H1 (cell line): Measurements from ENCODE around the gene FAM3B. TPM values are rescaled to one million over a fixed set of nuclear protein-coding genes. Genes with fewer than 3 reads are reported as not detected.

ENCODE experiments used
- CTCF ChIA-PET: fragments of 300-600 bp; sonication (Branson Sonifier 250); formaldehyde crosslinking; loops from one replicate; lab custom pipeline; 2021; ENCODE audit not compliant: partially characterized antibody; lab: Charles Lee
- POLR2A ChIA-PET: fragments of 300-600 bp; sonication (Branson Sonifier 250); formaldehyde crosslinking; loops from one replicate; lab custom pipeline; 2021; ENCODE audit warnings: inconsistent platforms; ENCODE audit not compliant: partially characterized antibody; lab: Charles Lee
- DNase-seq, 2 experiments: peaks; one replicate each; pipeline versions ENCODE4 v3.0.0 to v3.0.0-alpha.2; 2010 to 2022; ENCODE audit warnings: low spot score in 2 of 2, low read depth in 1 of 2, mixed read lengths in 1 of 2
- FAIRE-seq: peaks from 2 replicates; lab custom pipeline; 2011; peaks lifted over from hg19 to GRCh38; lab: Jason Lieb, UNC
- H2AFZ ChIP-seq: 2 replicates; pipeline ENCODE4 v1.8.1; 2012; ENCODE audit warnings: low read length, inconsistent platforms
- H2AK5ac ChIP-seq: 2 replicates; pipeline ENCODE4 v1.6.1; 2013; ENCODE audit warnings: low read depth, low read length
- H2BK120ac ChIP-seq: replicated peaks from 2 replicates; pipeline ENCODE3; 2013; ENCODE audit warnings: low read depth, low read length, inconsistent platforms
- H2BK12ac ChIP-seq: 2 replicates; pipeline ENCODE4 v1.6.1; 2013; ENCODE audit warnings: low read depth, low read length
- H2BK15ac ChIP-seq: 2 replicates; pipeline ENCODE4 v1.6.1; 2013; ENCODE audit warnings: low read length
- H2BK20ac ChIP-seq: 2 replicates; pipeline ENCODE4 v1.6.1; 2013; ENCODE audit warnings: low read length
- H2BK5ac ChIP-seq: 2 replicates; pipeline ENCODE4 v1.6.1; 2013; ENCODE audit warnings: low read depth, low read length
- H3K14ac ChIP-seq: 2 replicates; pipeline ENCODE4 v1.6.1; 2013; ENCODE audit warnings: inconsistent platforms; ENCODE audit not compliant: insufficient read length
- H3K18ac ChIP-seq: 2 replicates; pipeline ENCODE4 v1.6.1; 2013; ENCODE audit warnings: low read length; ENCODE audit errors: extremely low read depth
- H3K23ac ChIP-seq: 2 replicates; pipeline ENCODE4 v1.6.1; 2013; ENCODE audit warnings: inconsistent platforms; ENCODE audit not compliant: insufficient read length
- H3K23me2 ChIP-seq: 2 replicates; pipeline ENCODE4 v1.6.1; 2013; ENCODE audit warnings: low read depth, low read length
- H3K27ac ChIP-seq: 2 replicates; pipeline ENCODE4 v1.6.1; 2011; ENCODE audit warnings: low read depth, low read length, inconsistent platforms
- H3K27me3 ChIP-seq, 4 experiments: replicated peaks in 1 of 4; 1 replicate in 1 of 4; 2 replicates in 3 of 4; pipeline versions ENCODE4 v1.6.1 to v1.8.1; 2011 to 2013; ENCODE audit warnings: low read length in 3 of 4, mild to moderate bottlenecking in 3 of 4, inconsistent platforms in 2 of 4, mixed read lengths in 2 of 4, moderate library complexity in 1 of 4; ENCODE audit not compliant: control insufficient read depth in 3 of 4, insufficient read depth in 3 of 4; ENCODE audit errors: extremely low read depth in 1 of 4
- H3K36me3 ChIP-seq, 4 experiments: 2 replicates each; pipeline versions ENCODE4 v1.6.1 to v1.8.1; 2011 to 2013; ENCODE audit warnings: mild to moderate bottlenecking in 4 of 4, low read length in 3 of 4, moderate library complexity in 2 of 4, control low read depth in 1 of 4, inconsistent platforms in 1 of 4; ENCODE audit not compliant: insufficient read depth in 4 of 4, control insufficient read depth in 2 of 4
- H3K4ac ChIP-seq: replicated peaks from 2 replicates; pipeline ENCODE3; 2013; ENCODE audit warnings: low read length, low read depth, mixed read lengths, inconsistent platforms; ENCODE audit not compliant: insufficient read length
- H3K4me1 ChIP-seq, 4 experiments: replicated peaks in 1 of 4; 1 replicate in 1 of 4; 2 replicates in 3 of 4; pipeline versions ENCODE4 v1.6.1 to v1.8.1; 2011 to 2013; ENCODE audit warnings: low read length in 3 of 4, inconsistent platforms in 2 of 4, mixed read lengths in 1 of 4; ENCODE audit not compliant: insufficient read depth in 4 of 4, control insufficient read depth in 3 of 4
- H3K4me2 ChIP-seq, 2 experiments: 2 replicates each; pipeline versions ENCODE4 v1.6.1 to v1.8.1; 2011 to 2013; ENCODE audit warnings: low read depth in 2 of 2, low read length in 2 of 2, control low read depth in 1 of 2, inconsistent platforms in 1 of 2, mild to moderate bottlenecking in 1 of 2; ENCODE audit not compliant: insufficient read depth in 1 of 2
- H3K4me3 ChIP-seq, 4 experiments: fragments of 200-600, 300-600 bp in 1 of 4; sonication (generic), shearing (Covaris generic), sonication (Bioruptor Twin) in 1 of 4; 2 replicates each; pipeline versions ENCODE4 v1.5.1 to v1.8.1; 2011 to 2016; ENCODE audit warnings: low read length in 4 of 4, low read depth in 3 of 4, control low read depth in 2 of 4, inconsistent platforms in 2 of 4, mild to moderate bottlenecking in 2 of 4, mixed read lengths in 1 of 4, moderate library complexity in 1 of 4; ENCODE audit not compliant: insufficient read depth in 2 of 4; ENCODE audit errors: extremely low read depth in 1 of 4
- H3K56ac ChIP-seq: replicated peaks from 2 replicates; pipeline ENCODE3; 2013; ENCODE audit warnings: low read depth, mild to moderate bottlenecking, mixed read lengths, low read length, inconsistent platforms; ENCODE audit not compliant: insufficient read length
- H3K79me1 ChIP-seq: 2 replicates; pipeline ENCODE4 v1.6.1; 2013; ENCODE audit warnings: low read depth, low read length, control low read depth
- H3K79me2 ChIP-seq, 2 experiments: 2 replicates each; pipeline versions ENCODE4 v1.6.1 to v1.8.1; 2012 to 2013; ENCODE audit warnings: low read length in 2 of 2, mild to moderate bottlenecking in 2 of 2, inconsistent platforms in 1 of 2; ENCODE audit not compliant: insufficient read depth in 2 of 2, control insufficient read depth in 1 of 2
- H3K9ac ChIP-seq, 4 experiments: replicated peaks in 1 of 4; 1 replicate in 1 of 4; 2 replicates in 3 of 4; pipeline versions ENCODE4 v1.6.1 to v1.8.1; 2011 to 2013; ENCODE audit warnings: low read depth in 3 of 4, low read length in 3 of 4, control low read depth in 2 of 4, mild to moderate bottlenecking in 2 of 4, moderate library complexity in 2 of 4, inconsistent platforms in 1 of 4; ENCODE audit errors: extremely low read depth in 1 of 4
- H3K9me3 ChIP-seq, 2 experiments: 2 replicates each; pipeline versions ENCODE4 v1.6.1 to v1.8.1; 2012 to 2013; ENCODE audit warnings: mild to moderate bottlenecking in 2 of 2, moderate library complexity in 2 of 2, control low read depth in 1 of 2, inconsistent platforms in 1 of 2, low read depth in 1 of 2, low read length in 1 of 2, mixed read lengths in 1 of 2; ENCODE audit not compliant: insufficient read depth in 2 of 2
- H4K20me1 ChIP-seq, 2 experiments: replicated peaks in 1 of 2; 2 replicates each; pipeline versions ENCODE3 to v1.8.1; 2011 to 2013; ENCODE audit warnings: inconsistent platforms in 2 of 2, low read length in 2 of 2, mild to moderate bottlenecking in 1 of 2; ENCODE audit not compliant: insufficient read depth in 2 of 2, control insufficient read depth in 1 of 2
- H4K5ac ChIP-seq: 2 replicates; pipeline ENCODE4 v1.6.1; 2013; ENCODE audit warnings: low read length, low read depth, mixed read lengths, inconsistent platforms; ENCODE audit not compliant: insufficient read length
- H4K8ac ChIP-seq: 2 replicates; pipeline ENCODE4 v1.8.0; 2013; ENCODE audit warnings: mild to moderate bottlenecking, moderate library complexity, low read length, inconsistent platforms; ENCODE audit not compliant: insufficient read depth; ENCODE audit errors: extremely low read depth
- H4K91ac ChIP-seq: replicated peaks from 2 replicates; pipeline ENCODE3; 2013; ENCODE audit warnings: low read length, mixed read lengths, inconsistent platforms; ENCODE audit not compliant: insufficient read length
- ASH2L ChIP-seq: fragments of 200-600, 300-600 bp; sonication (generic); IDR thresholded peaks from one replicate; pipeline ENCODE4 v1.7.1; 2017; ENCODE audit warnings: low read length
- E2F6 ChIP-seq: IDR thresholded peaks from 2 replicates; pipeline ENCODE4 v1.6.1; 2012; ENCODE audit warnings: inconsistent platforms
- KDM1A ChIP-seq: fragments of 200-600, 300-600 bp; sonication (generic); IDR thresholded peaks from 2 replicates; pipeline ENCODE4 v1.7.1; 2016; ENCODE audit warnings: mild to moderate bottlenecking, low read length, borderline replicate concordance
- KDM4A ChIP-seq: IDR thresholded peaks from one replicate; pipeline ENCODE4 v1.7.1; 2012; ENCODE audit warnings: low read depth, mild to moderate bottlenecking, moderate library complexity, low read length, inconsistent platforms; ENCODE audit not compliant: severe bottlenecking
- SAP30 ChIP-seq: fragments of 300-600 bp; sonication (generic); IDR thresholded peaks from 2 replicates; pipeline ENCODE4 v1.7.1; 2012; ENCODE audit warnings: low read length, moderate library complexity, mild to moderate bottlenecking, inconsistent platforms; ENCODE audit not compliant: insufficient read depth, insufficient replicate concordance
- SIX5 ChIP-seq: IDR thresholded peaks from 2 replicates; pipeline ENCODE4 v1.6.1; 2011; ENCODE audit warnings: mild to moderate bottlenecking, low read depth, low read length
- SP1 ChIP-seq: IDR thresholded peaks from 2 replicates; pipeline ENCODE4 v1.6.1; 2011; ENCODE audit warnings: low read depth, low read length
- SP2 ChIP-seq: IDR thresholded peaks from 2 replicates; pipeline ENCODE4 v1.6.1; 2012; ENCODE audit warnings: mild to moderate bottlenecking, low read length, inconsistent platforms
- ZNF274 ChIP-seq: IDR thresholded peaks from 2 replicates; pipeline ENCODE4 v1.7.0; 2012; ENCODE audit warnings: low read length, borderline replicate concordance; ENCODE audit errors: extremely low read depth
- WGBS, 2 experiments: shearing (Covaris generic) in 1 of 2; methylation state at CpG; one replicate each; pipeline versions ENCODE4 v1.1.6 to v1.1.7; 2013 to 2015; ENCODE audit warnings: low lambda C conversion rate in 2 of 2, mixed read lengths in 2 of 2, inconsistent platforms in 1 of 2, low coverage in 1 of 2, missing lambda C conversion rate in 1 of 2; ENCODE audit not compliant: insufficient replicate concordance in 2 of 2, insufficient coverage in 1 of 2, insufficient read length in 1 of 2; ENCODE audit errors: extremely low coverage in 1 of 2, missing lambda C conversion rate in 1 of 2; 5-methylcytosine and 5-hydroxymethylcytosine counted together
- polyA plus RNA-seq, 7 experiments: library from polyadenylated mRNA; depleted of rRNA in 3 of 7; stranded (reverse) in 5 of 7; unstranded in 2 of 7; fragments of >200 nt in 5 of 7; fragments of 200-250 nt in 2 of 7; gene quantifications; 1 replicate in 5 of 7; 2 replicates in 1 of 7; 4 replicates in 1 of 7; pipeline versions ENCODE4 v1.2.1 to v1.2.3, GENCODE V29; 2011 to 2013; ENCODE audit warnings: missing spikeins in 2 of 7, mixed read lengths in 2 of 7
- total RNA-seq: library from RNA; stranded (reverse); fragmentation: NEBNext Ultra II Directional; extraction: Animal tissue kit (Norgen Biotek cat#: 25700); gene quantifications from 2 replicates; pipeline ENCODE4 v1.2.1, GENCODE V29; 2021

The FAM3B gene
- total and polyA plus RNA-seq, 2 of the 8 experiments (the other 6 are each of a cell fraction or from before 2014, with no cell fraction given): 2.0 TPM

GRCh38 chr21:41373763-41374162 is 57.2 kb downstream of the FAM3B start:
- Histone ChIP-seq H3K27me3 (no peaks in the 10 kb centered on the region; a peak in 1 of 7 replicates), H4K91ac (no peak overlapping the region), H3K4ac (no peak overlapping the region), H2BK12ac (no peak overlapping the region), H3K56ac (no peak overlapping the region), H3K23ac (no peak overlapping the region), H4K5ac (no peak overlapping the region), H4K20me1 (no peaks in the 10 kb centered on the region), H3K79me2 (no peaks in the 10 kb centered on the region), H3K23me2 (no peaks in the 10 kb centered on the region; the same call in 1 of the 2 replicates), H3K9me3 (no peaks in the 10 kb centered on the region), H2BK120ac (no peak overlapping the region), H3K27ac (no peak overlapping the region), H2AK5ac (no peak overlapping the region), H3K4me1 (peaks cover 0 to 13% (median 2%) of the 10 kb centered on the region in 4 experiments; a peak in 5 of 7 replicates), H4K8ac (no peak overlapping the region), H3K4me2 (no peak overlapping the region), H2BK15ac (no peak overlapping the region), H3K36me3 (no peaks in the 10 kb centered on the region), H3K4me3 (no peak overlapping the region), H2BK20ac (no peak overlapping the region), H2AFZ (no peak overlapping the region), H2BK5ac (no peak overlapping the region), H3K79me1 (no peaks in the 10 kb centered on the region; the same call in 1 of the 2 replicates), H3K14ac (no peak overlapping the region), H3K9ac (no peak overlapping the region), H3K18ac (no peak overlapping the region; the same call in 1 of the 2 replicates)
- ChIA-PET POLR2A (no interaction called here), CTCF (interaction anchor here (0.6 to 6.9 kb wide), 3 partner anchors 14 to 292 kb away, joined by 4 to 53 read pairs (median 13); partner anchors contain the start of gene MX2)
- WGBS, 2 experiments: 94% methylated on average over 8 of the region's 8 CpGs; no CpG with 5 or more reads in 1 of the 2 experiments
- no peak for FAIRE-seq
- TF ChIP-seq SP1: no peak
- no peak for TF ChIP-seq SAP30
- no peak for TF ChIP-seq ZNF274
- TF ChIP-seq KDM1A: no peak
- TF ChIP-seq SIX5: no peak
- no peak for TF ChIP-seq E2F6
- TF ChIP-seq KDM4A: no peak
- no peak for TF ChIP-seq ASH2L
- no peak for TF ChIP-seq SP2
- DNase-seq: no peak
